Mucosa of stomach (tissue), 1 donor: ENCODE results near the gene PNLIPRP2.

Experiments
- H3K27me3 ChIP-seq: one replicate; pipeline ENCODE4 v1.7.0; 2013; ENCODE audit warnings: mild to moderate bottlenecking, low read length; ENCODE audit not compliant: control insufficient read depth, insufficient read depth
- H3K36me3 ChIP-seq: one replicate; pipeline ENCODE4 v1.7.0; 2013; ENCODE audit warnings: low read length; ENCODE audit not compliant: control insufficient read depth, insufficient read depth
- H3K4me1 ChIP-seq: one replicate; pipeline ENCODE4 v1.7.0; 2013; ENCODE audit warnings: mild to moderate bottlenecking, low read length; ENCODE audit not compliant: control insufficient read depth, insufficient read depth
- H3K4me3 ChIP-seq: one replicate; pipeline ENCODE4 v1.7.0; 2013; ENCODE audit warnings: low read length
- H3K9ac ChIP-seq: one replicate; pipeline ENCODE4 v1.7.0; 2013; ENCODE audit warnings: mild to moderate bottlenecking, low read length, moderate library complexity
- H3K9me3 ChIP-seq: one replicate; pipeline ENCODE4 v1.7.0; 2013; ENCODE audit warnings: mild to moderate bottlenecking, low read length, moderate library complexity; ENCODE audit not compliant: control insufficient read depth
- donor health status: Pancreatic carcinoma.

The PNLIPRP2 gene

DNA sequence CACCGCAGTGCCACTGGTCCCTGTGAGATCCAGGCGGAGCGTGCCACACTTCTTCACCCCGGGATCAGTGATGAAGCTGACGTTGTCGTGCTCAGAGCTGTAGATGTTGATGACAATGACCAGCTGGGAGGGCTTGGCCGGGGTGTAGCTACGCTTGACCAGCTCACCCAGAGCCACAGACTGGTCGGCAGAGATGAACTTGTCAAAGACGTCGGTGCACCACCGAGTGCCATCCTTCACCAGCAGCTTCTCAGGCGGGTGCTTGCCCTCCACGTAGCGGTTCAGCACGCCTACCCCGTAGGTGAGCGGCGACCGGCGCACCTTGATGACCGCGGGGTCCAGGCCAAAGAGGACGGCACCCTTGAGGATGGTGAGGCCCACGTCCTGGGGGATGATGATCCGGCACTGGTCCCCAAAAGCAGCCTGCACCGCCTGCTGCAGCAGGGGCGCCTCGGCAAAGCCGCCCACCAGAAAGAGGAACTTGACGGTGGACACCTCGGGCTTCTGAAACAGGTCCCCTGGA lies 54.2 kb downstream of the PNLIPRP2 start:
- Histone ChIP-seq H3K9ac (no peak overlapping the region), H3K4me1 (peaks cover 5% of the 10 kb centered on the region), H3K36me3 (no peaks in the 10 kb centered on the region), H3K27me3 (no peaks in the 10 kb centered on the region), H3K9me3 (no peaks in the 10 kb centered on the region), H3K4me3 (no peak overlapping the region)

DNA sequence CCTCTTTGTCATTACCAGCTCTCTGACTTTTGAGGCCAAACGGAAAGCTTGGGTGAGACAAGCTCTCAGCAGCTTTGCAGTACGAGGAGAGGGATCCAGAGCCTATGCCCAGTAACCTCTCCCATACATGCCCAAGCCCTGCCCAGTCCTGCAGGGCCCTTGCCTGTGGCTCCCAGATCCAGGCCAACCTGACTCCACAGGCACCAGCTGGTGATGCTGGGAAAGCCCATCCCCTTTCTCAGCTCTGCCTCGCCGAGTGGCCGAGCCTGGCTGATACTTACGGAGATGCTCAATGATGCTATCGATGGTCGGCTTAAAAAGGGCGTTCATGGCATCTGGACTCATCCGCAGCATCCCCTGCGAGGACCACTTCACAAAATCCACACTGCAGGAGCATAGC lies 55.4 kb downstream of the PNLIPRP2 start:
- Histone ChIP-seq H3K4me3 (no peak overlapping the region), H3K36me3 (no peaks in the 10 kb centered on the region), H3K9ac (no peak overlapping the region), H3K27me3 (no peaks in the 10 kb centered on the region), H3K9me3 (no peaks in the 10 kb centered on the region), H3K4me1 (no peaks in the 10 kb centered on the region)

DNA sequence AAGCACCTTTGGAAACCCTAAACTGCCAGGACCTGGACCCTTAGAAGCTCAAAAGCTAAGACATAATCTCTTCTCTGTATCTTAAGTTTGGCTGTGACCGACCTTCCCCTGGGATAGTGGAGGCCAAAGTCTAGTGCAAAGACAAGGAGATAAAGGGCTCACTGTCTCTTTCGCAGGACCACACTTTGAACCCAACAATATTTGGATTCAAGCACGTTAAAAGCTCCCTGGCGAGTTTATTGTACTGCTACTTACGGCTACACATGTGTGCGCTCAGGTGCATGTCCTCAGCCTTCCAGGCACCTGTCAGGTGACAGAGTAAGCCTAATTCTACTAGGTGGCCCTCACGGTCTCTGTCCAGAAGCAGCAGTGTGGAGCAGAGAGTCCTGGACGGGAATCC lies 55.9 kb downstream of the PNLIPRP2 start:
- no peaks in the 10 kb centered on the region for H3K9me3 ChIP-seq
- no peak overlapping the region for H3K4me3 ChIP-seq
- no peak overlapping the region for H3K9ac ChIP-seq
- no peaks in the 10 kb centered on the region for H3K36me3 ChIP-seq
- no peaks in the 10 kb centered on the region for H3K4me1 ChIP-seq
- H3K27me3 ChIP-seq: no peaks in the 10 kb centered on the region

DNA sequence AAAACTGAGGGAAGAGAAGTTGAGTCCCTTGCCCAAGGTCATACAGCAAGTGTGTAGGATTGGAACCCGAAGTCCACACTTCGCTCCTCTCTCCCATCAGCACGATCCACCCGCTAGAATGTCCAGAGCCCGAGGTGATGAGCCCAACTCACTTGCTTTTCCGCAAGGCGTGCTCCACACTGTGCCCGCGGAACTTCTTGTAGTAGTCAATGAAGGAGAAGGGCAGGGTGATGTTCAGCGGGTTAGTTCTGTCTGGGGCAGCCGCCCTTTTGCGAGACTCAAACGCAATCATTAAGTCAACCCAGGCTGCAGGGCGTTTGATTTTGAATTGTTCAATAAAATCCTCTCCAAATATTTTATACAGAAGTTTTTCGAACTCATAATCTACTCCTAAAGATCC lies 58.6 kb downstream of the PNLIPRP2 start:
- no peaks in the 10 kb centered on the region for H3K36me3 ChIP-seq

GRCh38 chr10:116683166-116683565 lies 62.4 kb downstream of the PNLIPRP2 start:
- H3K9me3 ChIP-seq: no peaks in the 10 kb centered on the region
- H3K36me3 ChIP-seq: no peaks in the 10 kb centered on the region
- no peak overlapping the region for H3K4me3 ChIP-seq
- H3K4me1 ChIP-seq: peaks cover 13% of the 10 kb centered on the region
- H3K9ac ChIP-seq: no peak overlapping the region
- no peaks in the 10 kb centered on the region for H3K27me3 ChIP-seq

More for the DNA sequence above, 58.6 kb downstream of the PNLIPRP2 start:
- Histone ChIP-seq H3K4me3 (no peak overlapping the region), H3K9me3 (no peaks in the 10 kb centered on the region), H3K9ac (no peak overlapping the region), H3K4me1 (peaks cover 13% of the 10 kb centered on the region), H3K27me3 (no peaks in the 10 kb centered on the region)

DNA sequence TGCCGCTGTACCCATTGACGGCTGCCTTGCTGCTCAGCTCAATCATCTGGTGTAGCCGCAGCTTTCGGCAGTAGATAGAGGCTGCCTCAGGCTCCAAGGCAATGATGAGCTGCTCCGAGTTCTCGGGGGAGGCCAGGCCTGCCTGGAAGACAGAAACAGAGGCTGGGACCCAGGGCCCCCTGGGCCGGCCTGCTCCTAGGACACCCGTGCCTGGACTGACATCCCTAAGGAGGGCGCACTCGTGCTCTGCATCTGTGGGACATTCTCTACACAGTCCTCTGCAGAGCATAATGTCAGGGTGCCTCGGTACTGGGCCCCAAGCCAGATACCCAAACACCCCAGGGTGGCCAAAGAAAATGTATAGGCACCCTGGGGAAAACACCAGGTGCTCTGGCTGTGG lies 63.1 kb downstream of the PNLIPRP2 start:
- no peaks in the 10 kb centered on the region for H3K27me3 ChIP-seq
- H3K4me1 ChIP-seq: peaks cover 13% of the 10 kb centered on the region
- H3K9me3 ChIP-seq: no peaks in the 10 kb centered on the region
- no peaks in the 10 kb centered on the region for H3K36me3 ChIP-seq
- H3K9ac ChIP-seq: no peak overlapping the region
- no peak overlapping the region for H3K4me3 ChIP-seq

DNA sequence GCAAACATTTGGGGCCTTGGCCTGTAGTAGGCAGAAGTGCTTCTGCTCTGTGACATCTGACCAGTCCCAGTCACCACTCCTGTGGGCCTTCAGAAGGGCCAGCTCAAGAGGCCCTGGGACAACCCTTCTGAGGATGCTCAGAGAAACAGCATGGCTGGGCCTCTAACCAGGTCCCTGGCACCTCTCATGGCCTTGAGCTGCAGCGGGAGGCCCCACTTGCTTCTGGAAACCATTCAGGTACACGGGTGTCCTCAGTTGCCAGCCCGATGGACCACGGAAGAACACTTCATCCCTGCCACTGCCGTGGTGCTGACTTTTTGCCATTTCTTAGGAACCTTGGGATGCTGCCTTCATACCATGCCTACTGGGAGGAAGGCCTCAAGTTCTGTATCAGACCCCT lies 64.0 kb downstream of the PNLIPRP2 start:
- H3K27me3 ChIP-seq: no peaks in the 10 kb centered on the region
- H3K4me3 ChIP-seq: no peak overlapping the region
- peaks cover 13% of the 10 kb centered on the region for H3K4me1 ChIP-seq
- no peak overlapping the region for H3K9ac ChIP-seq
- H3K9me3 ChIP-seq: no peaks in the 10 kb centered on the region
- H3K36me3 ChIP-seq: no peaks in the 10 kb centered on the region

DNA sequence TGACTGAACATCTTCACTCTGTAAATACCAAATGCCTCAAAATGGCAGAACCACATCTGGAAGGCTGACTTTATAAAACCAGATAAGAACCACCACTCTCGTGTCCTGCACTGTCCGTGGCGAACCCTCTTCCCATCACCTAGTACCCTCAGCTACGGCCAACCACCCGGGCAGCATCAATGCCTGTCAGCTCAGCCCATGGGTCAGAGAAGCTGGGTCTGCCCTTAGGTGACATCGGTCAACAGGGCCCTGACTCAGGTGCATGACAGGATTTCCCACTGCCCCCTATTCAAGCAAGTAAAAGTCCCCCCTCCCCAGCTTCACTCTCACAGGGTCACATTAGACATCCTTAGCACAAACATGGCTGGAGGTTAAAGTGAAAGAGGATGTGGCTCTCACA lies 65.1 kb downstream of the PNLIPRP2 start:
- no peak overlapping the region for H3K9ac ChIP-seq
- H3K36me3 ChIP-seq: no peaks in the 10 kb centered on the region
- H3K27me3 ChIP-seq: no peaks in the 10 kb centered on the region
- H3K4me1 ChIP-seq: peaks cover 13% of the 10 kb centered on the region
- H3K9me3 ChIP-seq: no peaks in the 10 kb centered on the region
- H3K4me3 ChIP-seq: no peak overlapping the region

DNA sequence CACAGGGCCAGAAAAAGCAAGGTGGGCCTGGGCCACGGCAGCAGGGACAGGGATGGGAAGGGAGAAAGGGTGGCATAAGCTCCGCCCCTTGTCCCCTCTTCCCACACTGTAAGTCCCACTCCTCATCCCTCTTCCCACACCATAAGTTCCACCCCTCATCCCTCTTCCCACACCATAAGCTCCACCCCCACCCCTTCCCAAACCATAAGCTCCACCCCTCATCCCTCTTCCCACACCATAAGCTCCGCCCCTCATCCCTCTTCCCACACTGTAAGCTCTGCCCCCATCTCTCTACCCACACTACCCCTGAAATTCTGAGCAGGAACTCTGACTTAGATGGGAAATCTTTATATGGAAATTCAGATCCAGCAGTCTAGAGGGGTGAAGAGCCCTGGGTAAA lies 65.9 kb downstream of the PNLIPRP2 start:
- H3K4me1 ChIP-seq: peaks cover 13% of the 10 kb centered on the region
- H3K9me3 ChIP-seq: no peaks in the 10 kb centered on the region
- no peak overlapping the region for H3K4me3 ChIP-seq
- H3K27me3 ChIP-seq: no peaks in the 10 kb centered on the region
- no peaks in the 10 kb centered on the region for H3K36me3 ChIP-seq
- no peak overlapping the region for H3K9ac ChIP-seq

DNA sequence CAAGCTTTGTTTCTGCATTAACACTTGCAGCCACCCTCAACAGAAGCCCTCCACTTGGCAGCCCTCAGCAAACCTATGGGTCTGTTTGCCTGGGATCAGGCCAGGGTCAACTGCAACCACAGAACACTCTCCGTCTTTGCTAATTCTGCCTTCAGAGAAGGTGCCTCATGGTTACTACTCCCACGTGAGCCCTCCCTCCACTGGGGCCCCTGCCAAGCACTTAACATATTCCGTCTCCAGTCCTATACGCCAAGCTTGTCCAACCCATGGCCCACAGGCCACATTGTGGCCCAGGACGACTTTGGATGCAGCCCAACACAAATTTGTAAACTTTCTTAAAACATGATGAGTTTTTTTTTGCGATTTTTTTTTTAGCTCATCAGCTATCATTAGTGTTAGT lies 66.9 kb downstream of the PNLIPRP2 start:
- Histone ChIP-seq H3K36me3 (no peaks in the 10 kb centered on the region), H3K4me1 (peaks cover 13% of the 10 kb centered on the region), H3K9me3 (no peaks in the 10 kb centered on the region), H3K4me3 (no peak overlapping the region), H3K27me3 (no peaks in the 10 kb centered on the region), H3K9ac (no peak overlapping the region)

DNA sequence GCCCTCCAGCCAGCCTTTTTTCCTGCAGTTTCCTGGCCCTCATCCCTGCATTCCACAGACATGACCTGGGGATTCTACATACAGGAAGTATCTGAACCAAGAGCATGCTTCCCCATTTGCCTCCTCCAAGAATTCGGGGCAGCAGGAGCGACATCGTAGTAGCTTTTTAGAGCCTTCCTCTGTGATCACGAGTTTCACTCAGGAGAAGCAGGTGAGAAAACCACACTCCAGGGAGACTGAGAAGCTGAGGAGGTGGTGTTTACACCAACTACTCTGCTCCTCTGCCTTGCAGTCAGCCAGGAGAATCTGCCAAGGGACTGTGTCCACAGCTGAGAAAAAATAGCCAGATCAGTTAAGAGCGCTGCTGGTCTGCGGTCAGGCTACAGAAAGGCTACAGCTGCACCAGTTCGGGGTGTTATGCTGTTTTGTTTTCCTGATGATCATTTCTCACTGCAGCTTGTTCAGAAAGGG lies 67.5 kb downstream of the PNLIPRP2 start:
- Histone ChIP-seq H3K4me3 (no peak overlapping the region), H3K4me1 (peaks cover 10% of the 10 kb centered on the region), H3K27me3 (no peaks in the 10 kb centered on the region), H3K36me3 (no peaks in the 10 kb centered on the region), H3K9ac (no peak overlapping the region), H3K9me3 (no peaks in the 10 kb centered on the region)

DNA sequence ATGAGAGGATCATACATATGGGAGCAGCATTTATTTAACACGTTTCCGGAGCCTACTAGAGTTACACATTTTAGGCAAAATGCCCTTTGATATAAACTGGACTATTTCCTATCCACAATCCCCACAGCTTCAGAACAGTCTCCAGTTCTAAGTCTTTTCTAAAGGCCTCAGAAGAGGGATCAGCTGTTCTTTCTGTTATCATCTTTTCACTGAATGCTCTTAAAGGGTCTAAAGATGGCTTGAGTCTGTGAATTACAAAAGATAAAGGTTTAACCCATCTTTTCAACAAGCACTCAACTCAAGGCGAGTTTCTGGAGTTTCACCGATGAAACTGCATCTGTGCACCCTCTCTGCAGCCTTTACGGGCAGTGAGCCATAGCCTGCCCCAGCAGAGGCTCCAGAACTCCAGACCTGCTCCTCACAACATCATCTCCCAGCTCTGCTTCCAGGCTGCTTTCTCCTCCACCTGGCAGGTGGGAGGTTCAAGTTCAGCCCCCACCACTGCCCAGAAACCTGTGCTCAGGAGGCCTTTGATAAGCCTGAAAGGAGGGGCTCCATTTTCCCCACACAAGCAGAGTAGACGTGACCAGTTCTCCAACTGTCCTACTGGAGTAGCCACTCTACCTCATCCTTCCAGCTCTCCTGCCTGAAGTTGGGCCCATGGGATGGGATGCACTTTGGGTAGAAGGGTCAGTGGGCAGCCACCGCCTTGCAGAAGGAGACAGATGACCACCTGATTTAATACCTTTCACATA lies 68.2 kb downstream of the PNLIPRP2 start:
- Histone ChIP-seq H3K9ac (no peak overlapping the region), H3K36me3 (no peaks in the 10 kb centered on the region), H3K27me3 (no peaks in the 10 kb centered on the region), H3K9me3 (no peaks in the 10 kb centered on the region), H3K4me1 (peaks cover 3% of the 10 kb centered on the region), H3K4me3 (no peak overlapping the region)
